HG02852 (cell line): ENCODE results near the gene SLC44A5.
"Not testable (repeated sequence)": the region's sequence is repeated elsewhere in the genome, so short reads cannot be mapped to it uniquely, and the experiment has no call there.

Source experiments
- ATAC-seq: cut with Tn5 transposase; IDR thresholded peaks from one replicate; pipeline ENCODE4 v1.9.1; 2021; ENCODE audit warnings: mild to moderate bottlenecking, moderate library complexity; ENCODE audit not compliant: unreplicated experiment

The SLC44A5 gene

GRCh38 chr1:75305061-75305460 is 305.9 kb downstream of the SLC44A5 start:
- ATAC-seq = no peak

- ATAC-seq = no peak
These were observed 317.6 kb downstream of the SLC44A5 start for GRCh38 chr1:75293270-75293669.

- ATAC-seq = no peak
These were observed 318.9 kb downstream of the SLC44A5 start for GRCh38 chr1:75292013-75292412.

- no peak for ATAC-seq
These were observed 334.5 kb downstream of the SLC44A5 start for GRCh38 chr1:75276385-75276784.

- no peak for ATAC-seq
These were observed 335.3 kb downstream of the SLC44A5 start for GRCh38 chr1:75275631-75276030.

GRCh38 chr1:75274920-75275506 is 335.9 kb downstream of the SLC44A5 start:
- no peak for ATAC-seq

- ATAC-seq = no peak
These were observed 337.8 kb downstream of the SLC44A5 start for GRCh38 chr1:75273110-75273509.

- peak; percentile 91 for ATAC-seq
These were observed 345.1 kb downstream of the SLC44A5 start for GRCh38 chr1:75265792-75266191.

GRCh38 chr1:75264112-75264511 is 346.8 kb downstream of the SLC44A5 start:
- ATAC-seq = no peak

- ATAC-seq = not testable (repeated sequence)
These were observed 347.3 kb downstream of the SLC44A5 start for GRCh38 chr1:75263616-75264015.

GRCh38 chr1:75261946-75262345 is 349.0 kb downstream of the SLC44A5 start:
- ATAC-seq = not testable (repeated sequence)

- ATAC-seq = no peak
These were observed 352.6 kb downstream of the SLC44A5 start for GRCh38 chr1:75258351-75258750.

- ATAC-seq = no peak
These were observed 353.5 kb downstream of the SLC44A5 start for GRCh38 chr1:75257424-75257823.

- ATAC-seq = not testable (repeated sequence)
These were observed 360.8 kb downstream of the SLC44A5 start for GRCh38 chr1:75250114-75250513.

GRCh38 chr1:75245239-75245638 is 365.7 kb downstream of the SLC44A5 start:
- no peak for ATAC-seq

GRCh38 chr1:75243124-75243523 is 367.8 kb downstream of the SLC44A5 start:
- ATAC-seq = no peak

GRCh38 chr1:75237316-75237715 is 373.6 kb downstream of the SLC44A5 start:
- ATAC-seq = no peak

- no peak for ATAC-seq
These were observed 376.4 kb downstream of the SLC44A5 start for GRCh38 chr1:75234562-75234961.

- peak; percentile 91 for ATAC-seq
These were observed 377.5 kb downstream of the SLC44A5 start for GRCh38 chr1:75233302-75233929.

GRCh38 chr1:75220072-75220471 is 390.8 kb downstream of the SLC44A5 start:
- ATAC-seq = no peak

- no peak for ATAC-seq
These were observed 396.9 kb downstream of the SLC44A5 start for GRCh38 chr1:75214017-75214416.

- ATAC-seq = no peak
These were observed 399.3 kb downstream of the SLC44A5 start for GRCh38 chr1:75211648-75212047.

- no peak for ATAC-seq
These were observed 402.1 kb downstream of the SLC44A5 start for GRCh38 chr1:75208862-75209261.
